HEK293T (cell line): ENCODE measurements around the gene RAB14.

Experiments
- ELF4 ChIP-seq: fragments of 450-650 bp; IDR thresholded peaks from 2 replicates; pipeline ENCODE4 v1.6.1; 2017; ENCODE audit warnings: antibody characterized with exemption
- FOXA1 ChIP-seq: fragments of 450-650 bp; IDR thresholded peaks from 2 replicates; pipeline ENCODE4 v1.6.1; 2016; ENCODE audit warnings: mild to moderate bottlenecking
- FOXK2 ChIP-seq: fragments of 450-650 bp; IDR thresholded peaks from 2 replicates; pipeline ENCODE4 v1.6.1; 2016; ENCODE audit warnings: mild to moderate bottlenecking
- LEF1 ChIP-seq: fragments of 450-650 bp; IDR thresholded peaks from 2 replicates; pipeline ENCODE4 v1.6.1; 2017; ENCODE audit warnings: mild to moderate bottlenecking, borderline replicate concordance
- PKNOX1 ChIP-seq: fragments of 450-650 bp; IDR thresholded peaks from 2 replicates; pipeline ENCODE4 v1.6.1; 2016
- SP1 ChIP-seq: fragments of 450-650 bp; IDR thresholded peaks from 2 replicates; pipeline ENCODE4 v1.6.1; 2017
- TARDBP ChIP-seq: fragments of 450-650 bp; IDR thresholded peaks from 2 replicates; pipeline ENCODE4 v1.6.1; 2016

DNA sequence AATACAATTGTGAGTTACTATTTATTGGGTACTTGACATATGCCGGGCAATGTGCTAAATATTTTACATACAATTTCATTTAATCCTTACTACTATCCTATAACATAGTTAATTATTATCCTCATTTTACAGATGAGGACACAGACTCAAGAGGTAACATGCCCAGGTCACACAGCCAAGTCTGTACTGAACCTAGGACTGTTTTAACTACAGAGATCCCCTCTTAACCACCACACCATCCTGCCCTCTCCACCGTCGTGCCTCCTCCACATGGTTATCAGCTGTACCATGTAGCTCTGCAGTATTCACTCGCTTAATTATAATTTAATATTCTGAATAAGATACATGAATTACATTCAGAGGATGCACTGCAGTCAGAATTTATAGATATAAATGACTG, 5.3 kb downstream of the RAB14 start:
- TF ChIP-seq LEF1 (no peak), ELF4 (no peak), TARDBP (no peak), SP1 (no peak), PKNOX1 (no peak), FOXA1 (no peak), FOXK2 (no peak)
